HG03066 (cell line): ENCODE data around the gene BPIFB2.
"Not testable (repeated sequence)": the region's sequence is repeated elsewhere in the genome, so short reads cannot be mapped to it uniquely, and the experiment has no call there.

Experiments used
- ATAC-seq: cut with Tn5 transposase; IDR thresholded peaks from one replicate; pipeline ENCODE4 v1.9.1; 2021; ENCODE audit warnings: low read depth; ENCODE audit not compliant: unreplicated experiment

The BPIFB2 gene

DNA sequence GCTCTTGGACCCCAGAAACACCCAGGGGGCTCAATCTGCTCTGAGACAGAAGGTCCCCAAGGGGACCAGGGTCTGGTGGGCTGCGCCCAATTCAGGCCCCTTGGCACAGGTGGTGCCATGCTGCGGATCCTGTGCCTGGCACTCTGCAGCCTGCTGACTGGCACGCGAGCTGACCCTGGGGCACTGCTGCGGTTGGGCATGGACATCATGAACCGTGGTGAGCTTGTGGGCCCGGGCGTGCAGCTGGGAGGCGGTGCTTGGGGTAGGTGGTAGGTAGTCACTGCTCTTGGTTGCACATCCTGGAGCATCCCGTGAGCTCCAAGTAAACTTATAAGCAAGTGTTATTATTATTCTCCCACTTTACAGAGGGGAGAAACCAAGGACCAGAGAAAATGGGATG, 24.0 kb downstream of the BPIFB2 start, which contains the start of gene BPIFB6:
Gene BPIFB6 (plus strand): TSS at position 118 of the 400 bp plus-strand sequence. CDS start 0 bp downstream, at position 118.
- no peak for ATAC-seq

DNA sequence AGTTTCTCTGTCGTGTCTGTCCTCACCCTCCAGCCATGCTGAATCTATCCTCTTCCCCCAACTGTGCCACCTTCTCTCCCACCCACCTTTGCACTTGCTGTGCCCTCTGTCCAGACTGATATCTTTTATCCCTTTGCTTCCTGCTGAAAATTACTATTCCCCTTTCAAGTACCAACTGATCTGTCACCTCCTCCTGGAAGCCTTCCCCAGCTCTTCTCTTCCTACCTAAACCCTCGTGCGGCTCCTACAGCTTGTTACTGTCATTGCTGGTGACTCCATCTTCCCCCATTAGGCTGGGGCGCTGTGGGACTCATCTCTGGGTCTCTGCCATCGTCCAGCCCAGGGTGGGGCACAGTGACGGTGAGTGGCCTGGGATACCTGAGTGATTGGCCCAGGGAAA, 25.1 kb downstream of the BPIFB2 start:
- no peak for ATAC-seq

DNA sequence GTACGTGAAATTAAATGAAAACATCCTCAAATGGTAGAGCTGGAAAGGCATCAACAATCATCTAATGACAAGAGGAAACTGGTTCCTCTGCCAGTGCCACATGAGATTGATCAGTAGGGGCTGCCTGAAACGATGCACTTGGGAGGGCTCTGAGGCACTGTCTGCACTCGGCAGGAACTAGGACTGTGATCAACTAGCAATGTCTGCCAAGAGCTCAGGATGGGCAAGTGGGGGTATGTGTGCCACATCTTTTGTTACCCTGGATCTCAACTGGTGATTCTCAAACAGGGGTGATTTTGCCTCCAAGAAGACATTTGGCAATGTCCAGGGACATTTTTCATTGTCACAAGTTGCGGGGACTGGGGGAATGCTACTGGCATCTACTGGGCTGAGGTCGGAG, 25.9 kb downstream of the BPIFB2 start:
- no peak for ATAC-seq

DNA sequence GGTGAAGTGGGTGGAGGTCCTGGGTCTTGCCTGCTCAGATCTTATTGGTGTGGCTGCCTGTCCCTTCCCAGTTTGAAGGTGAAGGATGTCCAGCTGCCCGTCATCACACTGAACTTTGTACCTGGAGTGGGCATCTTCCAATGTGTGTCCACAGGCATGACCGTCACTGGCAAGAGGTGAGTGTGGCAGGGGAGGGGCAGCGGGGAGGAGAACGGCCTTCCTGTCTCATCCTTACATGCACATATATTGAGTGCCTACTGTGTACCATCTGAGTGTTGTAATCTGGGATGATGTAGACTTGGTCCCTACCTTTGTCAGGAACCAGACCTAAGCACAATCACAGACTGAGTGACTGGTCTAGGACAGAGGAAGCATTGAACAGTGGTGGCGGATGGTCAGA, 26.6 kb downstream of the BPIFB2 start:
- ATAC-seq, result no peak

DNA sequence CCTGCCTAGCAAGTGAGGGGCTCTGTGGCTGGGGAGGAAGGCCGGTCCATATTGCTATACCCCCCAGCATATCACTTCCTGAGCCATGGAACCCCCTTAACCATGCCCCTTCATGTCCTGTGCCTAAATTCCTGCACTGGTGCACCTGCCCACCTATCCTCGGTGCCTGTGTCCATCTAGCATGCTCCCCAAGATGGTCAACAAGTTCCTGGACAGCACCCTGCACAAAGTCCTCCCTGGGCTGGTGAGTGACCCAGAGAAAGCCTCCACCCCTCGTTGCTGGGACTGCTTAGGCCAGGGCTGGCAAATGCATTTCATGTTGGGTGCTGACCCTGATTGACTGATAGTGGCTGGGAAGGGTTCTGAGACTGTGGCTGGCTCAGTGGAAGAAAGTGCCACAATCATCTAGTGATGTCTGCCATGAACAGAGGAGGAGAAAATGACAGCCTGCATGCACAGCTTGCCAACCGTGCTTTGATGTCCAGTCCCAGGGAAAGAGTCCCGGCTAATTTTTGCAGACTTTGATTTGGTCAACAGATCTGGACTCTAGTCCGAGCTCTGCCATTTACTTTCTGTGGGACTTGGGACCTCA, 27.5 kb downstream of the BPIFB2 start:
- ATAC-seq, result no peak

DNA sequence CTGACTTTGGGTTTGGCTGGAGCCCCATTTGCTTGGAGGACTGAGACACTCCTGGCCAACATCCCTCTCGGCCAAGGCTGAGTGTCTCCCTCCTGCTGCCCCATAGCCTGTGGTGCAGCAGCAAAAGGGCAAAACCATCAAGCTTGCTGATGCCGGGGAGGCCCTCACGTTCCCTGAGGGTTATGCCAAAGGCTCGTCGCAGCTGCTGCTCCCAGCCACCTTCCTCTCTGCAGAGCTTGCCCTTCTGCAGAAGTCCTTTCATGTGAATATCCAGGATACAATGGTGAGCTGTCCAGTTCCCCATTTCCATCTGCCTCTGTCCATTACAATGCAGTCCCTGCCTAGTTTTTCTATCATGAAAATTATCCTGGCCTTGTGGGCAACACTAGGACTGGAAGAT, 30.0 kb downstream of the BPIFB2 start:
- no peak for ATAC-seq

DNA sequence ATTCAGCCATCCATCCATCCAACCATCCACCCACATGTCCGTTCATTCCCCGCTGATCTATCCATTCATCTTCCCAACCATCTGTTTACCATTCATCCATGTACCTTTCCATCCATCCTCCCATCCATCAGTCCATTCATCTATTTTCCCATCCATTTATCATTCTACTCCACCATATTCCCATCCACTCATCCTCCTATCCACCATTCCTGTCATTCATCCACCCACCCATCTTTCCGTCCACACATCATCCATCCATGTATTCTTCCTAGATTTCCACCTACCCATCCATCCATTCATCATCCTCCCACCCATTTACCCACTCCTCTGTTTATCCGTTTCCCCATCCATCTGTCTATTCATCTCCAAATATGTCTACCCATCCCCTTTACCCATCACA, 30.7 kb downstream of the BPIFB2 start:
- no peak for ATAC-seq

DNA sequence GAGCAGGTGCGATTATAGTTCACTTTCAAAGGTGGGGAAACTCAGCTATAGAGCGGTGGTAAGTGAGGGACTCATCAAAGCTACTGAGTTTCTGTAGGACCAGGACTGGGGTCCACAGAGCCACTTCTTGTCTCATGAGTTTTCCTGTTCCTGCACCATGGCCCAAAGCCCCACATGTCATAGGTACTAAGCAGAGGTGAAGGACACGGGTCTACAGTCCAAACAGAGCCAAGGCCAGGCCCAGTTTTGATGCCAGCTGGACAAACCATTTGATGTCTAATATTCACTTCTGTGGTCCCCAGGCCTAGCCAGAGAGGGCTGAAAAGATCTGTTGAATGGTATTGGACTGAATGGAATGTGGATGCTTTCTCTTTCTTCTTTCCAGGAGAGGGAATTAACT, 34.9 kb downstream of the BPIFB2 start:
- ATAC-seq, result no peak

DNA sequence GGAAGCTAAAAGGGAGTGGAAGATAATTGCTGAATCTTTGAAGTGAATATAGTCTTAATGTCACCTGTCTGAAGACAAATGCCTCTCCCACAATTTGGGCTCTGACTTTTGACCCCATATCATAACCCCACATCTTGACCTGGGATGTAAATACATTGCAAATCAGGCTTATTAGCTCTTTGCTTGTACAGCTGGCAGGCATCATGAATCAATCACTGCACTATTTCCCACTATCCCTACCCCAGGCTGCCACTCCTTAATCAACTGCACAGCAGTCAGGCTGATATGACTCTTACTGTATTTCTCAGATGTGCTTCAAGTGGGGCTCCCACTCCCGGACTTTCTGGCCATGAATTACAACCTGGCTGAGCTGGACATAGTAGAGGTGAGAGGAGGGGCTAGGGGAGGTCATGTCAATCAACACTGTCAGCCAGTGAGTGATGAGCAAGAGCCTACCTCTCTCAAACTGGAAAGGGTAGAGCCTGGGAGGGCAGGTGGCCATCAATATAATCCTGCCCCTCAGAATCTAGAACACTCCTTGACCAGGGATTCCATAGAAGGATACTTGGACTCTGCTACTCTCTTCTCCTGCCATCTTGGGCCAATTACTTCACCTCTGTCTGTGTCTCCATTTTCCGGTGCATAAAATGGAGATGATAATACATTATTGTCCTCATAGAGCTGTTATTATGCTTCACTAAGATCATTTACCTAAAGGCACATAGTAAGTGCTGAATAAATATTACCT, 35.7 kb downstream of the BPIFB2 start:
- ATAC-seq, result no peak

DNA sequence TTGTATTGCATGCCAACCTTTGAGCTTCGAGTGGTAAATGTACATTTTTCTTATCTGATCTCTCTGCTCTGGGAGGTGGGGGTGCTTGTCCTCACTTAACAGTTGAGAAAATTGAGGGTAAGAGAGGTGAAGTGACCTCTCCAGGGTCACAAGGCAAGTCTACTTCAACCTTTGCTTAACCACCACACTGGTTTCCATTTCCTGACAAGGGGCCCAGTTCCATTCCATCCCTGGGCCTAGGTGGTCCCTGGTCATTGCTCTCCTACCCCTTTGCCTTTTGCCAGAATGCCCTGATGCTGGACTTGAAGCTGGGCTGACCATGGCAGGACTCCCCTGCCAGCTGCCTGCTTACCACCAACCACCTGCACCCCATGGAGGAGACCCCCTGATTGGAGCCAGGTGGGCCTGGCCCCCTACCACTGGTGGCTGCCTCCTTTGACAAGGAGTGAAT, 36.3 kb downstream of the BPIFB2 start:
- no peak for ATAC-seq

DNA sequence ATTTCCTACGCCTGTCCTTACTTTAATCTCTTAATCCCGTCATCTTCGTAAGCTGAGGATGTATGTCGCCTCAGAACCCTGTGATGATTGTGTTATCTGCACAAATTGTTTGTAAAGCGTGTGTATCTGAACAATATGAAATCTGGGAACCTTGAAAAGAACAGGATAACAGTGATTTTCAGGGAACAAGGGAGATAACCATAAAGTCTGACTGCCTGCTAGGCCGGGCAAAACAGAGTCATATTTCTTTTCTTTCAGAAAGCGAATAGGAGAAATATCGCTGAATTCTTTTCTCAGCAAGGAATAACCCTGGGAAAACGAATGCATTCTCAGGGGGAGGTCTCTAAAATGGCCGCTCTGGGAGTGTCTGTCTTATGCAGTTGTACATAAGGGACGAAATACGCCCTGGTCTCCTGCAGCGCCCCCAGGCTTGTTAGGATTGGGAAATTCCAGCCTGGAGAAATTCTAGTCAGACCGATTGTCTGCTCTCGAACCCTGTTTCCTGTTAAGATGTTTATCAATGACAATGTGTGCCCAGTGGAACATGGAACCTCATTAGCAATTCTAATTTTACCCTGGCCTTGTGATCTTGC, 37.7 kb downstream of the BPIFB2 start:
- ATAC-seq, result not testable (repeated sequence)

DNA sequence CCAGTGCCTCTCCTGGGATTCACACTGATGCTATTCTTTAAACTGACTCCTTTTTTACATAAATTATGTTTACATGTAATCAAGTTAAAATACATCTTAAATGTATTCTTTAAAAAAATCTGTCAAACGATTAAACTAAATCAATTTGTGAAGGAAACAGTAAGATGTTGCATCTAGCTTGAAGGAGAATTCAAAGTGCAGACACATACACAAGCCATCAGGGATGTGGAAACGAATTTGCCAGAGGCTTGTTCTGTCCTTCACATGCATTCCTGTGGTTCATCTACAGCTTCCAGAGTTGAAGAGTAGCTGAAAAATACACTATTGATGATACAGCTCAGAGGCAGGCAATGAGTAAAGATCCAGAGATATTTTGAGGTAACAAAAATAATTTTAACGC, 38.9 kb downstream of the BPIFB2 start:
- no peak for ATAC-seq

DNA sequence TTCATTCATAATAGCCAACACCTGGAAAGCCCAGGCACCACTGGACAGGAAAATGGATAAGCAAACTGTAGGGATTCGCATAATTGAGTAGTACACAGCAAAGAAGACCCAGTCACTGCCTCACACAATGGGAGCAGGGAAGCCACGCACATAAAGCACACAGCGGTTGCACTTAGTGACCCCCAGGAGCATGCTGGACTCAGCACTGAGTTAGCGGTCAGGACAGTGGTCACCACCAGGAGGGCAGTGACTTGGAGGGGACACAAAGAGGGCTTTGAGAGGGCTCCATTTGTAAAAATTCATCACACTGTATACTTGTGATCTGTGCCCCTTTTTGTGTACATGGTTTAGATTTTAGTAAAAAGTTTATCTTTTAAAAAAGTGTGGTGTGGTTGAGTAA, 43.8 kb downstream of the BPIFB2 start:
- ATAC-seq, result no peak

DNA sequence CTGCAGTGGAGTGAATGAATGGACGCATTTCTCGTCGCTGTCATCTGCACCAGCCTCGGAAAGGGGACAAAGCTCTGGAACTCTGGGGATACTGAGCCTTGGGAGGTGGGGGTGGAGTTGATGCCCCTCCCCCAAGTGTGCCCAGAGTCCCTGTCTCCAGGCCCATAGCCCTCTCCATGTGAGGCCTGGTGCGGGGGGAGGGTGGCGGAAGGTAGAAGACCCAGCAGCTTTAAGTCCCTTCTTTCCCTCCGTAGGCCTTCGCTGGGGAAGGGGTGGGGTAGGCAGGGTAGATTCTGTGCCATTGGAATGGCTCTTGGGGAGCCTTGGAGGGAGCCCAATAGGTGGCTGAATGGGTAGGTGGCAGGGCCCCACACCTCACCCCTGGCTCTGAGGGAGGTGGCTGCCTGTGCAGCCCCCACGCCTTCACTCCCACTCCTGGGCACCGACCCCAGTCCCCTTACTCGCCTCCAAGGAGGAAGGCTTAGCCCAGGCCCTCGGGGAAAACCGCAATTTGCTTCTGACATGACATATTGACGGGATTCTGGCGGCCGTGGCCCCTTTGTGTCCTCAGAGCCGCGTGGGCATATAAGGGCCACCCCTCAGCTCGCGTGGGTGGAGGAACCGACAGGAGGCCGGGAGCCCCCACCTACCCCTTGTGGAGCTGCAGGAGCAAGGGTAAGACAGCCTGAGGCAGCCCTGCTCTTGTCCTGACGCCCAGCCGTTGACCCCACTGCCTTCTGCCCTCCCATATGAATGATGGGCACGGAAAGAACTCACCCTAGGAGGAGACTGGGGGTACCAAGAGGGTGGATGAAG, 46.0 kb downstream of the BPIFB2 start, which contains the start of gene BPIFB3:
Gene BPIFB3 (plus strand): TSS at position 613 of the 816 bp plus-strand sequence. CDS start 1,533 bp downstream, outside the sequence.
- ATAC-seq, result no peak

DNA sequence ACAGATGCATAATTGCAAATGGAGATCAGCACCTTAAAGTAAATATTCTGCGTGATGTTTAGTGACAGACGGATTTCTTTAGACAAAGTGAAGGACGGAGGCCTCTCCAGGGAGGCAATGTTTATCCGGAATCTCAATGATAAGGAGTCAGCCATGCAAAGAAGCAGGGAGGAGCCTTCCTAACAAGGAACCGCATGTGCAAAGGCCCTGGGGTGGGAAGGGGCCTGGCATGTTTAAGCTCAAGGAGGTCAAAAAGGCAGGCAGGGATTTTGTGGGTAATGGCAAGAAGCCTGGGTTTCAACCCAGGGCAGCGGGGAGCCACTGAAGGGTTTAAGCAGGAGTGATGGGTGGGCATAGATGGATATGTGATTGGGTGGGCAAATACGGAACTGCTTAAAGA, 46.9 kb downstream of the BPIFB2 start:
- ATAC-seq, result no peak

DNA sequence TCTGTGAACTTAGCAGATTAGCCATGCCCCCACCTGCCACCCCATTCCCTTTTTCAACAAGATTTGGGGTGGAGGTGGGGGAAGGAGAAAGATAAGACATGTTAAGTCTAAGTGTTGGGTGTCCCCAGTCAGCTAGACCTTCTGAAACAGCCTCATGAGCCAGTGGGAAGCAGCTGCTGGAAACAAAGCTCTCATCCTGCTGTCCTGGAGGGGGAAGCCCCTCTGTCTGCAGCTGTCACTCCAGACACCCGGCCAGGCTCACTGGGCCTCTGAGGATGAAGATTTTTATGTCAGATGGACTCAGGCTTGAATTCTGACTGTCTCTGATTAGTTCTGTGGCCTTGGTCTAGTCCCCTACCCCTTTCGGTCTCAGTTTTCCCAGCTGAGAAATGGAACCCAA, 47.3 kb downstream of the BPIFB2 start:
- no peak for ATAC-seq

DNA sequence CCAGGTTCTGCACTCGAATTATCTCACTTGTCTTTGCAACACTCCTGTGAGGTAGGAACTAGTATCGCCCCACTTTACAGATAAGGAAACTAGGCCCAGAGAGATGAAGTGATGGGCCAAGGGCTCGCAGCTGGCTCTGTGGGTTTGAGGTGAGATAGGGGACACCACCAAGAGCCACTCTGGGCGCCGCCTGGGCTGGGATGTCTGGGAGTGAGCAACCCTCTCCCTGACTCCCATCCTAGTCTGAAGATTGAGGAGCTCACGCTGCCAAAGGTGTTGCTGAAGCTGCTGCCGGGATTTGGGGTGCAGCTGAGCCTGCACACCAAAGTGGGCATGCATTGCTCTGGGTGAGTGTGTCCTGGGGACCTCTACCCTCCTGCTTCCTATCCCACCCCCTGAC, 51.6 kb downstream of the BPIFB2 start:
- no peak for ATAC-seq

DNA sequence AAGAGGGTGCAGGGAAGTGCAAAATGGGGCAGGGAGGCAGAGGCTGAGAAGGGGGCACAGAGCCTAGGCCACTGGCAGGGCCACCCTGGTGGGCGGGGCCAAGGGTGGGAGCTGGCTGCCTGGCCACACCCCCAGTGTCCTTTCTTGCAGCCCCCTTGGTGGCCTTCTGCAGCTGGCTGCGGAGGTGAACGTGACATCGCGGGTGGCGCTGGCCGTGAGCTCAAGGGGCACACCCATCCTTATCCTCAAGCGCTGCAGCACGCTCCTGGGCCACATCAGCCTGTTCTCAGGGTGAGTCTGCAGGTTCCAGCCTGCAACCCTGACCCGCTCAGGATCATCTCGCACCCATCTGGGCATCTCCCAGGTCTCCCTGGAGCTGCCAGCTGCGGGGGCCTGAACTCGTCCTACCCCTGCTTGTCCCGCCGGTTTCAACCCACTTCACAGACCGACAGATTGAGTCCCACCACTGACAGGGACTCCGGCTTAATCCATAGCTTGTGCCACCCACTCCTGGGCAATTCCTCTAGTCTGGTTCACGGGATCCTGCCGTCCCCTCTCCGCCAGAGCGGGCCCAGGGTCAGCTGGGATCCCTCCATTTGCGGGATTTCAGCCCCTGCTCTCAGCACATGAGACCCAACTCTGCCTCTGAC, 52.4 kb downstream of the BPIFB2 start:
- ATAC-seq, result no peak

DNA sequence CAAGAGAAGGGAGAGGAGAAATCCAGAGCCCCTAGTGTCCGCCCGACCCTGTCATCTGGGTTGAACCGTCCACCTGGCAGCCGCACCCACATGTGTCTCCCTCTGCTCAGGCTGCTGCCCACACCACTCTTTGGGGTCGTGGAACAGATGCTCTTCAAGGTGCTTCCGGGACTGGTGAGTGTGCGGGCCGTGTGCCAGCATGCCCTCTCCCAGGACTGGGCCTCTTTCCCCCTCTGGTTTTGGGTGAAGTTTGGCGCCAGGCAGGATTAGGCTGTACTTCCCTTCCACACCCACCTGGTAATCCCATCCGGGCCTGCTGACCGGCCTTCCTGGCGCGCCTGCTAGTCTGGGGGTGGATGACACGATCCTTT, 54.1 kb downstream of the BPIFB2 start:
- no peak for ATAC-seq

DNA sequence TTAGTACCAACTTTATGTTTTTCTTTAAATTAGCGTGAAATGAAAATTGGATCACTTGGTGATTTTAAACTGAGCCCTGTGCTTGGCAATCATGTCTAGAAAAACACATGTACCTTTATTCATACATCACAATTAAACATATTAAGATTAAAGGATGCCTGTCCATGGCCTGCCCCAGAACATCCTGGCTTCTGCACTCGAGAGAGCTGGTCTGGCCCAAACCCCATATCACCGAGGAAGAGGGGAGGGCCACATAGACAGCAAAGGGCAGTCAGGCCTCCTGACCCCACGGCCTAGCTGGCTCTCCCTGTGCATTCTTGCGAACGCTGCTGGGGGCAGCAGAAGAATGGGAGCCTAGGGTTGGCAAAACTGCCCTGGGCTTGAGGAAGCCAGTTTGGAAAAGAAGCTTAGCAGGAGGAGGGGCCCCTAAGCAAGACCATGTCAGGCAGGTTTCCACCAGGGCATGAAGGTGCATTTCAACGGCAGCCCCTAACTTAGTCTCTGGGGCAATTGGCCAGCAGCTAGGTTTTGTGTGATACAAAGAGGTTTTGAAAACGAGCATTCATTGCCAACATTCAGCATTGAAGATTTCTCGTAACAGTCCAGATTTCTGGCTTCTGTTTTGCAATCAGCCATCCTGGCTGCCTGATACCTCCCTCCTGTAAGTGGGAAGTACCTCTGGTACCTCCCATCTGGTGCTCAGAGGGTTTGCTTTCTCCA, 54.8 kb downstream of the BPIFB2 start:
- ATAC-seq, result no peak
